ENCODE results near the gene TENM3.

TENM3 gene

DNA sequence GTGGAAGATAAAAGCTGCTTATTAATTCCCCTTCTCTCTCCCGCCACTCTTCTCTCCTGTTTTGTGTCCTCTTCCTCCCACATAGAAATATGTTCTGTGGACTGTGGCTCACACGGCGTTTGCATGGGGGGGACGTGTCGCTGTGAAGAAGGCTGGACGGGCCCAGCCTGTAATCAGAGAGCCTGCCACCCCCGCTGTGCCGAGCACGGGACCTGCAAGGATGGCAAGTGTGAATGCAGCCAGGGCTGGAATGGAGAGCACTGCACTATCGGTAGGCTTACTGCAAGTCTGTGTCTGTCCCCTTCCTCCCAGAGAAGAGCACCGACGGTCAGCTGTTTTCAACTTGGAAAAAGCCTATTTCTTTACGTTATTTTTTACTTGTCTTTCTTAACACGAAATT lies 444.9 kb downstream of the TENM3 start:
- no peak for ATAC-seq
- TF ChIP-seq, protein P1, sequence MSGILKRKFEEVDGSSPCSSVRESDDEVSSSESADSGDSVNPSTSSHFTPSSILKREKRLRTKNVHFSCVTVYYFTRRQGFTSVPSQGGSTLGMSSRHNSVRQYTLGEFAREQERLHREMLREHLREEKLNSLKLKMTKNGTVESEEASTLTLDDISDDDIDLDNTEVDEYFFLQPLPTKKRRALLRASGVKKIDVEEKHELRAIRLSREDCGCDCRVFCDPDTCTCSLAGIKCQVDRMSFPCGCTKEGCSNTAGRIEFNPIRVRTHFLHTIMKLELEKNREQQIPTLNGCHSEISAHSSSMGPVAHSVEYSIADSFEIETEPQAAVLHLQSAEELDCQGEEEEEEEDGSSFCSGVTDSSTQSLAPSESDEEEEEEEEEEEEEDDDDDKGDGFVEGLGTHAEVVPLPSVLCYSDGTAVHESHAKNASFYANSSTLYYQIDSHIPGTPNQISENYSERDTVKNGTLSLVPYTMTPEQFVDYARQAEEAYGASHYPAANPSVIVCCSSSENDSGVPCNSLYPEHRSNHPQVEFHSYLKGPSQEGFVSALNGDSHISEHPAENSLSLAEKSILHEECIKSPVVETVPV (CRISPR knock-in tag; IDR thresholded peaks at IDR 0.05), result no peak
- TF ChIP-seq ARNTL (CRISPR knock-in tag; IDR thresholded peaks at IDR 0.05; ENCODE audit: borderline replicate concordance, low read depth) (no peak), CSDC2 (CRISPR knock-in tag; IDR thresholded peaks at IDR 0.05) (no peak), BACH2 (CRISPR knock-in tag; IDR thresholded peaks at IDR 0.05; ENCODE audit: borderline replicate concordance) (no peak), ZFP3 (CRISPR knock-in tag; IDR thresholded peaks at IDR 0.05) (no peak)

DNA sequence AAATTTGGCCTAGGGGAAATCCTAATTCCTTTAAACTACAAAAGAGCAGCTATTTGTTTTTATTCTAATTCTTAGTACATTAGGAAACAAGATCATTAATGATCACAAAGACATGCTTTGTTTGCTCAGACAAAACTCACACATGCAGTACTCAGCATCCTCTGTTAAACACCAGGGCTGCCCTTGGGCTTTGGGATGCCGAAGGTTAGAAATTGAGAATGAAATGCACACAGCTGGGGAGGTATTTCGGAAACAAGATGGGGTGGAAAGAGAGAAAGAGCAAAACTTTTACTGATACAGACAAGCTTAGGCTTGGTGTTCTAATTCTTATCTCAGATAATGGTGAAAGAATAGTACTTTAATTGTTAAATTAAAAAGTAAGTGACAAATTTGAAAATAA lies 451.3 kb downstream of the TENM3 start:
- ATAC-seq, result no peak

DNA sequence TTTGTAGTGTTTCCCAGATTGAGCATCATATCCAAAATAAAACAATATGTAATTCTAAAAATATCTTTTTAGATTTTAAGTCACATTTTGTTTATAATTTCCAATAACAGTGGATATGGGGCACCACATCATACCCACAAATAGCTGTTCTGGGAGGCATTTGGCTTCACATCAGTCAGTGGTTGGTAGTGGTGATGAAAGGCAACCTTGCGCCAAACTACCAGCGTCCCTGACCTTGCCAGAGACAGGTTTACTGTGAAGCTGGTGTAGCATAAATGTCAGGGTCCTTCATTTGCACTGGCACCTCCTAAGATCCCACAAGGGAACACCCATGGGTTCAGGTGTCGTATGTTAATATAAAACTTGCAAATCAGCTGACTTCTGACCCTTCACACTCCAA lies 451.8 kb downstream of the TENM3 start:
- no peak for ATAC-seq
- no peak for TF ChIP-seq ZNF565 (CRISPR knock-in tag; conservative IDR thresholded peaks at IDR 0.05; ENCODE audit: low read depth)
- TF ChIP-seq CSDC2 (CRISPR knock-in tag; IDR thresholded peaks at IDR 0.05), result no peak
- TF ChIP-seq RARB (CRISPR knock-in tag; IDR thresholded peaks at IDR 0.05), result no peak
- TF ChIP-seq BACH2 (CRISPR knock-in tag; IDR thresholded peaks at IDR 0.05; ENCODE audit: borderline replicate concordance), result no peak
- no peak for TF ChIP-seq ZNF8 (CRISPR knock-in tag; IDR thresholded peaks at IDR 0.05)
- no peak for TF ChIP-seq ZNF70 (CRISPR knock-in tag; IDR thresholded peaks at IDR 0.05)
- no peak for TF ChIP-seq ESRRG (CRISPR knock-in tag; IDR thresholded peaks at IDR 0.05)
- TF ChIP-seq, protein P2, sequence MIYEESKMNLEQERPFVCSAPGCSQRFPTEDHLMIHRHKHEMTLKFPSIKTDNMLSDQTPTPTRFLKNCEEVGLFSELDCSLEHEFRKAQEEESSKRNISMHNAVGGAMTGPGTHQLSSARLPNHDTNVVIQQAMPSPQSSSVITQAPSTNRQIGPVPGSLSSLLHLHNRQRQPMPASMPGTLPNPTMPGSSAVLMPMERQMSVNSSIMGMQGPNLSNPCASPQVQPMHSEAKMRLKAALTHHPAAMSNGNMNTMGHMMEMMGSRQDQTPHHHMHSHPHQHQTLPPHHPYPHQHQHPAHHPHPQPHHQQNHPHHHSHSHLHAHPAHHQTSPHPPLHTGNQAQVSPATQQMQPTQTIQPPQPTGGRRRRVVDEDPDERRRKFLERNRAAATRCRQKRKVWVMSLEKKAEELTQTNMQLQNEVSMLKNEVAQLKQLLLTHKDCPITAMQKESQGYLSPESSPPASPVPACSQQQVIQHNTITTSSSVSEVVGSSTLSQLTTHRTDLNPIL (CRISPR knock-in tag; IDR thresholded peaks at IDR 0.05; ENCODE audit: low read depth), result no peak
- no peak for TF ChIP-seq TOX (CRISPR knock-in tag; IDR thresholded peaks at IDR 0.05; ENCODE audit: borderline replicate concordance)
- TF ChIP-seq, protein P1 (CRISPR knock-in tag; IDR thresholded peaks at IDR 0.05), result no peak
- TF ChIP-seq ISL1 (CRISPR knock-in tag; IDR thresholded peaks at IDR 0.05), result no peak
- no peak for TF ChIP-seq SNAI2 (CRISPR knock-in tag; IDR thresholded peaks at IDR 0.05)
- no peak for TF ChIP-seq GLIS3 (CRISPR knock-in tag; IDR thresholded peaks at IDR 0.05)
- no peak for TF ChIP-seq ZC3H10 (CRISPR knock-in tag; IDR thresholded peaks at IDR 0.05)
- TF ChIP-seq ZFP3 (CRISPR knock-in tag; IDR thresholded peaks at IDR 0.05), result no peak
- TF ChIP-seq ZFP30 (CRISPR knock-in tag; IDR thresholded peaks at IDR 0.05), result no peak
- no peak for TF ChIP-seq OSR1 (CRISPR knock-in tag; IDR thresholded peaks at IDR 0.05)
- no peak for TF ChIP-seq TCF4 (CRISPR knock-in tag; IDR thresholded peaks at IDR 0.05; ENCODE audit: borderline replicate concordance)
- no peak for TF ChIP-seq ARNTL (CRISPR knock-in tag; IDR thresholded peaks at IDR 0.05; ENCODE audit: borderline replicate concordance, low read depth)
- TF ChIP-seq, protein P3, sequence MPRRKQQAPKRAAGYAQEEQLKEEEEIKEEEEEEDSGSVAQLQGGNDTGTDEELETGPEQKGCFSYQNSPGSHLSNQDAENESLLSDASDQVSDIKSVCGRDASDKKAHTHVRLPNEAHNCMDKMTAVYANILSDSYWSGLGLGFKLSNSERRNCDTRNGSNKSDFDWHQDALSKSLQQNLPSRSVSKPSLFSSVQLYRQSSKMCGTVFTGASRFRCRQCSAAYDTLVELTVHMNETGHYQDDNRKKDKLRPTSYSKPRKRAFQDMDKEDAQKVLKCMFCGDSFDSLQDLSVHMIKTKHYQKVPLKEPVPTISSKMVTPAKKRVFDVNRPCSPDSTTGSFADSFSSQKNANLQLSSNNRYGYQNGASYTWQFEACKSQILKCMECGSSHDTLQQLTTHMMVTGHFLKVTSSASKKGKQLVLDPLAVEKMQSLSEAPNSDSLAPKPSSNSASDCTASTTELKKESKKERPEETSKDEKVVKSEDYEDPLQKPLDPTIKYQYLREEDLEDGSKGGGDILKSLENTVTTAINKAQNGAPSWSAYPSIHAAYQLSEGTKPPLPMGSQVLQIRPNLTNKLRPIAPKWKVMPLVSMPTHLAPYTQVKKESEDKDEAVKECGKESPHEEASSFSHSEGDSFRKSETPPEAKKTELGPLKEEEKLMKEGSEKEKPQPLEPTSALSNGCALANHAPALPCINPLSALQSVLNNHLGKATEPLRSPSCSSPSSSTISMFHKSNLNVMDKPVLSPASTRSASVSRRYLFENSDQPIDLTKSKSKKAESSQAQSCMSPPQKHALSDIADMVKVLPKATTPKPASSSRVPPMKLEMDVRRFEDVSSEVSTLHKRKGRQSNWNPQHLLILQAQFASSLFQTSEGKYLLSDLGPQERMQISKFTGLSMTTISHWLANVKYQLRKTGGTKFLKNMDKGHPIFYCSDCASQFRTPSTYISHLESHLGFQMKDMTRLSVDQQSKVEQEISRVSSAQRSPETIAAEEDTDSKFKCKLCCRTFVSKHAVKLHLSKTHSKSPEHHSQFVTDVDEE (CRISPR knock-in tag; IDR thresholded peaks at IDR 0.05), result no peak

More for the DNA sequence above, 451.3 kb downstream of the TENM3 start:
- TF ChIP-seq ISL1 (CRISPR knock-in tag; IDR thresholded peaks at IDR 0.05), result no peak

DNA sequence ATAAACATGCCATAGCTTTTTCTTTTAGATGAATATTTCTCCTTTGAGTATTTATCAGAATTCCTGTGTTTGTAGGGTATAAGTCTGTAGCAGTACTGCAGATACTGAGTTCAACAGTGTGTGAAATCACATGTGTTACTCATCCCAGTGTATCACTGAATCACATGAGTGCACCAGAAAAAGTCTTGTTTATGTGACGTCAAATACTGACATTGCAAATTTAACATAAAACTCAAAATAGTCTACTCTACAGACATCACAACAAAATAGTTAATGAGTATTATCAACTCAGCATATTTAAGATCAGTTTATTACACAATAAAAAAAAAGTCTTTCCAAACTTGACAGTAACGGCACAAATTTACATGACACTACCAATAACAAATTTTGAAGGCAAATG lies 452.6 kb downstream of the TENM3 start:
- no peak for TF ChIP-seq ZFP30 (CRISPR knock-in tag; IDR thresholded peaks at IDR 0.05)
- TF ChIP-seq ISL1 (CRISPR knock-in tag; IDR thresholded peaks at IDR 0.05), result no peak
- TF ChIP-seq ZNF70 (CRISPR knock-in tag; IDR thresholded peaks at IDR 0.05), result no peak
- no peak for TF ChIP-seq BACH2 (CRISPR knock-in tag; IDR thresholded peaks at IDR 0.05; ENCODE audit: borderline replicate concordance)
- TF ChIP-seq ZNF565 (CRISPR knock-in tag; conservative IDR thresholded peaks at IDR 0.05; ENCODE audit: low read depth), result no peak
- TF ChIP-seq ZNF8 (CRISPR knock-in tag; IDR thresholded peaks at IDR 0.05), result no peak
- no peak for TF ChIP-seq SNAI2 (CRISPR knock-in tag; IDR thresholded peaks at IDR 0.05)
- TF ChIP-seq, protein P3 (CRISPR knock-in tag; IDR thresholded peaks at IDR 0.05), result no peak
- TF ChIP-seq, protein P1 (CRISPR knock-in tag; IDR thresholded peaks at IDR 0.05), result no peak
- TF ChIP-seq GLIS3 (CRISPR knock-in tag; IDR thresholded peaks at IDR 0.05), result no peak
- ATAC-seq, result no peak
